ENCODE data around the gene DCPS.
A peak's percentile ranks its signal among the peaks of the same experiment; 100 is the strongest.
"Not testable (repeated sequence)": the region's sequence is repeated elsewhere in the genome, so short reads cannot be mapped to it uniquely, and the experiment has no call there.

DCPS gene

GRCh38 chr11:126385991-126386728, 82.3 kb downstream of the DCPS start:
- Histone ChIP-seq H3K23ac (ENCODE audit: low read length) (peak overlapping the region; percentile 80), H3K27ac (ENCODE audit: low read depth, low read length) (no peak overlapping the region), H2BK120ac (ENCODE audit: low read depth, low read length) (no peak overlapping the region), H4K5ac (ENCODE audit: low read length) (no peak overlapping the region), H3K27me3 (ENCODE audit: insufficient read depth, low read length, poor library complexity) (no peaks in the 10 kb centered on the region), H3K4me1 (ENCODE audit: control insufficient read depth, low read depth, low read length) (no peaks in the 10 kb centered on the region), H2AK5ac (ENCODE audit: low read length) (no peak overlapping the region), H3K79me2 (ENCODE audit: control insufficient read depth, insufficient read depth, low read length) (no peaks in the 10 kb centered on the region), H3K9ac (ENCODE audit: low read length) (peak overlapping the region; percentile 19), H3K4me3 (ENCODE audit: low read length) (no peak overlapping the region), H3K36me3 (ENCODE audit: control insufficient read depth, insufficient read depth, low read length) (no peaks in the 10 kb centered on the region), H3K79me1 (ENCODE audit: low read length) (peaks cover 4% of the 10 kb centered on the region), H3K56ac (ENCODE audit: low read length) (peak overlapping the region; percentile 67), H2BK15ac (replicated peaks; ENCODE audit: low read depth) (no peak overlapping the region), H4K8ac (ENCODE audit: low read depth, low read length) (no peak overlapping the region), H3K4me2 (ENCODE audit: low read length) (no peak overlapping the region), H2BK5ac (ENCODE audit: low read length) (no peak overlapping the region), H3K18ac (ENCODE audit: low read length) (no peak overlapping the region), H3K4ac (ENCODE audit: low read depth, low read length) (no peak overlapping the region)
- no CpG with 5 or more reads among the region's 8 CpGs for WGBS (ENCODE audit: extremely low coverage, insufficient coverage, low lambda C conversion rate)
- DNase-seq: no peak

DNA sequence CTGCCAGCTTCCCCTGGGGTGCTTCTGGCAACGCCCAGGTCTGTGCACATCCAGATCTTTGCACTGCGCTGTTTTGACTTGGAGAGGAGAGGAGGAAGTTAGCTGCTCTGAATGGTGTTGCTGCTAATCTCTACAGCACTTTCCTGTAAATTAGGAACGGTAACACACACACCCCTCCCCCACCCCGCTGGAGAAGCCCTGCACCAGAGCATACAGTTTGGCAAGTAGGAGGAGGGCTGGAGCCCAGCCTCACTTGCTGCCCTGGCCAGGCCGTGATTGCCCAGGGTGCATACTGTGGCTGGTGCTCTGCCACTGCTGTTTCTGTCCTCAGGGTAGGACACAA, 82.8 kb downstream of the DCPS start:
- H4K8ac ChIP-seq (ENCODE audit: low read depth, low read length); H2BK120ac ChIP-seq (ENCODE audit: low read depth, low read length); H3K4me1 ChIP-seq (ENCODE audit: control insufficient read depth, low read depth, low read length); H3K9ac ChIP-seq (ENCODE audit: low read length); H3K23ac ChIP-seq (ENCODE audit: low read length); H3K27me3 ChIP-seq (ENCODE audit: insufficient read depth, low read length, poor library complexity); H3K4me2 ChIP-seq (ENCODE audit: low read length); H3K56ac ChIP-seq (ENCODE audit: low read length); H4K5ac ChIP-seq (ENCODE audit: low read length); H2AK5ac ChIP-seq (ENCODE audit: low read length); H2BK15ac ChIP-seq (replicated peaks; ENCODE audit: low read depth); H3K4ac ChIP-seq (ENCODE audit: low read depth, low read length); H3K27ac ChIP-seq (ENCODE audit: low read depth, low read length); H2BK5ac ChIP-seq (ENCODE audit: low read length); H3K18ac ChIP-seq (ENCODE audit: low read length); H3K36me3 ChIP-seq (ENCODE audit: control insufficient read depth, insufficient read depth, low read length); H3K4me3 ChIP-seq (ENCODE audit: low read length); H3K79me2 ChIP-seq (ENCODE audit: control insufficient read depth, insufficient read depth, low read length); H3K79me1 ChIP-seq (ENCODE audit: low read length): not testable (repeated sequence)
- DNase-seq: peak; percentile 42
- WGBS (ENCODE audit: extremely low coverage, insufficient coverage, low lambda C conversion rate): no CpG with 5 or more reads among the region's 5 CpGs

DNA sequence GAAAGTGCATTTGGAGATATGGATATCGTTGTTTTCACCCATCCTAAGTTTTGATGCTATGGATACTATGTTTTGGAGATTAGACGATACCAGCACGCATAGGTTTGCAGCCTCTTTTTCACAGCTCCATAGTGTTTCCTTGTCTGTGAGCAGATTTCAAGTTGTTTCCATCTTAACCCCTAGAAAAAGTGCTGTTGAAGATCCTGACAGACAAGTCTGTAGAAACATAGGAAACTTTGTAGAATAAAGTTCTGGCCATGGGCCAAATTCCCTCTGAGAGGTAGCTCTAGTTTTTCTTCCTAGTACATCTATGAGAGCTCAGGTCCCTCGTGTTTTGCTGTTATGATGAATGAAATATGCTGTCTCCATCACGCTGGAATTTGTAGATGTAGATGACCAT, 84.0 kb downstream of the DCPS start:
- no peak overlapping the region for H2BK15ac ChIP-seq (replicated peaks; ENCODE audit: low read depth)
- no peak overlapping the region for H3K23ac ChIP-seq (ENCODE audit: low read length)
- peaks cover 6% of the 10 kb centered on the region for H3K79me1 ChIP-seq (ENCODE audit: low read length)
- no peak overlapping the region for H3K4me3 ChIP-seq (ENCODE audit: low read length)
- no peak overlapping the region for H3K4ac ChIP-seq (ENCODE audit: low read depth, low read length)
- H4K5ac ChIP-seq (ENCODE audit: low read length): no peak overlapping the region
- H3K4me1 ChIP-seq (ENCODE audit: control insufficient read depth, low read depth, low read length): no peaks in the 10 kb centered on the region
- no peak overlapping the region for H2AK5ac ChIP-seq (ENCODE audit: low read length)
- no peak overlapping the region for H2BK5ac ChIP-seq (ENCODE audit: low read length)
- no CpG with 5 or more reads among the region's 5 CpGs for WGBS (ENCODE audit: extremely low coverage, insufficient coverage, low lambda C conversion rate)
- H3K18ac ChIP-seq (ENCODE audit: low read length): no peak overlapping the region
- no peak overlapping the region for H3K4me2 ChIP-seq (ENCODE audit: low read length)
- H2BK120ac ChIP-seq (ENCODE audit: low read depth, low read length): no peak overlapping the region
- no peak overlapping the region for H3K27ac ChIP-seq (ENCODE audit: low read depth, low read length)
- H3K27me3 ChIP-seq (ENCODE audit: insufficient read depth, low read length, poor library complexity): no peaks in the 10 kb centered on the region
- no peak overlapping the region for H3K9ac ChIP-seq (ENCODE audit: low read length)
- no peaks in the 10 kb centered on the region for H3K36me3 ChIP-seq (ENCODE audit: control insufficient read depth, insufficient read depth, low read length)
- H3K56ac ChIP-seq (ENCODE audit: low read length): no peak overlapping the region
- DNase-seq: no peak
- no peak overlapping the region for H4K8ac ChIP-seq (ENCODE audit: low read depth, low read length)
- H3K79me2 ChIP-seq (ENCODE audit: control insufficient read depth, insufficient read depth, low read length): no peaks in the 10 kb centered on the region

- Histone ChIP-seq H3K4ac (ENCODE audit: low read depth, low read length) (no peak overlapping the region), H2BK5ac (ENCODE audit: low read length) (no peak overlapping the region), H3K4me3 (ENCODE audit: low read length) (no peak overlapping the region), H4K5ac (ENCODE audit: low read length) (no peak overlapping the region), H2BK15ac (replicated peaks; ENCODE audit: low read depth) (no peak overlapping the region), H2AK5ac (ENCODE audit: low read length) (no peak overlapping the region), H3K79me1 (ENCODE audit: low read length) (peaks cover 6% of the 10 kb centered on the region), H3K27me3 (ENCODE audit: insufficient read depth, low read length, poor library complexity) (no peaks in the 10 kb centered on the region), H3K4me2 (ENCODE audit: low read length) (no peak overlapping the region), H3K23ac (ENCODE audit: low read length) (no peak overlapping the region), H4K8ac (ENCODE audit: low read depth, low read length) (no peak overlapping the region), H3K36me3 (ENCODE audit: control insufficient read depth, insufficient read depth, low read length) (no peaks in the 10 kb centered on the region), H3K9ac (ENCODE audit: low read length) (no peak overlapping the region), H3K4me1 (ENCODE audit: control insufficient read depth, low read depth, low read length) (no peaks in the 10 kb centered on the region), H3K18ac (ENCODE audit: low read length) (no peak overlapping the region), H2BK120ac (ENCODE audit: low read depth, low read length) (no peak overlapping the region), H3K79me2 (ENCODE audit: control insufficient read depth, insufficient read depth, low read length) (no peaks in the 10 kb centered on the region), H3K27ac (ENCODE audit: low read depth, low read length) (no peak overlapping the region), H3K56ac (ENCODE audit: low read length) (no peak overlapping the region)
- WGBS (ENCODE audit: extremely low coverage, insufficient coverage, low lambda C conversion rate): no CpG with 5 or more reads among the region's 5 CpGs
- no peak for DNase-seq
Measured at GRCh38 chr11:126390272-126390867, 86.5 kb downstream of the DCPS start.

- no peak overlapping the region for H3K9ac ChIP-seq (ENCODE audit: low read length)
- H3K23ac ChIP-seq (ENCODE audit: low read length): no peak overlapping the region
- H2BK120ac ChIP-seq (ENCODE audit: low read depth, low read length): no peak overlapping the region
- H3K56ac ChIP-seq (ENCODE audit: low read length): no peak overlapping the region
- no peak overlapping the region for H4K8ac ChIP-seq (ENCODE audit: low read depth, low read length)
- H3K79me2 ChIP-seq (ENCODE audit: control insufficient read depth, insufficient read depth, low read length): no peaks in the 10 kb centered on the region
- no peaks in the 10 kb centered on the region for H3K4me1 ChIP-seq (ENCODE audit: control insufficient read depth, low read depth, low read length)
- H3K18ac ChIP-seq (ENCODE audit: low read length): no peak overlapping the region
- H3K27me3 ChIP-seq (ENCODE audit: insufficient read depth, low read length, poor library complexity): no peaks in the 10 kb centered on the region
- DNase-seq: no peak
- H3K4me2 ChIP-seq (ENCODE audit: low read length): no peak overlapping the region
- H2BK5ac ChIP-seq (ENCODE audit: low read length): no peak overlapping the region
- H3K36me3 ChIP-seq (ENCODE audit: control insufficient read depth, insufficient read depth, low read length): no peaks in the 10 kb centered on the region
- peaks cover 2% of the 10 kb centered on the region for H3K79me1 ChIP-seq (ENCODE audit: low read length)
- no peak overlapping the region for H3K4me3 ChIP-seq (ENCODE audit: low read length)
- H3K4ac ChIP-seq (ENCODE audit: low read depth, low read length): no peak overlapping the region
- no peak overlapping the region for H2AK5ac ChIP-seq (ENCODE audit: low read length)
- no peak overlapping the region for H4K5ac ChIP-seq (ENCODE audit: low read length)
- no peak overlapping the region for H3K27ac ChIP-seq (ENCODE audit: low read depth, low read length)
- no CpG with 5 or more reads among the region's 7 CpGs for WGBS (ENCODE audit: extremely low coverage, insufficient coverage, low lambda C conversion rate)
- H2BK15ac ChIP-seq (replicated peaks; ENCODE audit: low read depth): no peak overlapping the region
Measured at GRCh38 chr11:126391286-126391954, 87.6 kb downstream of the DCPS start.

Data from mesendoderm (in vitro differentiated cells).